Stimulated activated CD4-positive, alpha-beta T cell treated with anti-CD3 and anti-CD28 coated beads, TNF-alpha, amount 100 ng/mL, for 48 hours (primary cell): ENCODE data around the gene POR.
A peak's percentile ranks its signal among the peaks of the same experiment; 100 is the strongest.
"Not testable (repeated sequence)": the region's sequence is repeated elsewhere in the genome, so short reads cannot be mapped to it uniquely, and the experiment has no call there.

ENCODE experiments used
- DNase-seq, 3 donors: peaks; one replicate each; pipeline ENCODE4 v3.0.0-alpha.2; 2020; ENCODE audit warnings: low read depth in 3 of 3

POR gene

DNA sequence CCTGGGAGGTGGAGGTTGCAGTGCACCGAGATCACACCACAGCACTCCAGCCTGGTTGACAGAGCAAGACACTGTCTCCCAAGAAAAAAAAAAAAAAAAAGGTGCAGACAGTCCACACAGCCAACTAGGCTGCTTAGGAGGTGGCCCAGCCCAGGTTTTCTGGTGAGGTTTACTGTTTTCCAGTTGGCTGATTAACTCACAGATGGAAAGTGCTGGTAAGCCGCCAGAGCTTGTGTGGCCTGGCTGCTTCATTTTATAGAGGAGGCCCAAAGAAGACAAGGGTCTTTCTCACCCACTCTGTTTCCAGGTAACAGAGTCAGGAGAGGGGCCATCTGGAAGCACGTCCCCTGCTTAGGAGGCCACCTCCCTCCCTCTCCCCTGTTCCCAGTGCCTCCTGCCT is 29.9 kb upstream of the POR start:
- DNase-seq = no peak

DNA sequence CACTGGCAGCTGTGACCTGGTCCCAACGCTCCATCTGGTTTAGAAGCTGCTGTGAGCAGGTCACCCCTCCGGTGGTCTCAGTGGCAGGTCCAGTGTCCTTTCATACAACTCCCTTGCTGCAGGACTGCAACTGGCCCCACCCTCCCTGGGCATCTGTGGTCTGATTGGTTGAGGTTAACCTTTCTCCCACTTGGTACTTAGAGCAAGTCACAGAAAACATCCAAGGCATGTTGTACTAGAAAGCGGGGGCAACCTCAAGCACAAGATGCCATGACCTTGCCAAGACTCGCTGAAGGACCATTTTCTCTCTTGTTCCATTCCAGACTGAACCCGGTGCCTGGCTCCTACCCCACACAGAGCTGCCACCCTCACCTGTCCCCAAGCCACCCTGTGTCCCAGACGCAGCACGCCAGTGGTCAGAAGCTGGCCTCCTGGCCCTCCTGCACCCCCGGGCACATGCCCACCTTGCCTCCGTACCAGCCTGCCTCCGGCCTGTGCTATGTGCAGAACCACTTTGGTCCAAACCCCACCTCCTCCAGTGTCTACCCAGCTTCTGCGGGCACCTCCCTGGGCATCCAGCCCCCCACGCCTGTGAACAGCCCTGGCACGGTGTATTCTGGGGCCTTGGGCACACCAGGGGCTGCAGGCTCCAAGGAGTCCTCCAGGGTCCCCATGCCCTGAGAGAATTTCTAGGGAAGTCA is 27.1 kb upstream of the POR start:
- no peak for DNase-seq

DNA sequence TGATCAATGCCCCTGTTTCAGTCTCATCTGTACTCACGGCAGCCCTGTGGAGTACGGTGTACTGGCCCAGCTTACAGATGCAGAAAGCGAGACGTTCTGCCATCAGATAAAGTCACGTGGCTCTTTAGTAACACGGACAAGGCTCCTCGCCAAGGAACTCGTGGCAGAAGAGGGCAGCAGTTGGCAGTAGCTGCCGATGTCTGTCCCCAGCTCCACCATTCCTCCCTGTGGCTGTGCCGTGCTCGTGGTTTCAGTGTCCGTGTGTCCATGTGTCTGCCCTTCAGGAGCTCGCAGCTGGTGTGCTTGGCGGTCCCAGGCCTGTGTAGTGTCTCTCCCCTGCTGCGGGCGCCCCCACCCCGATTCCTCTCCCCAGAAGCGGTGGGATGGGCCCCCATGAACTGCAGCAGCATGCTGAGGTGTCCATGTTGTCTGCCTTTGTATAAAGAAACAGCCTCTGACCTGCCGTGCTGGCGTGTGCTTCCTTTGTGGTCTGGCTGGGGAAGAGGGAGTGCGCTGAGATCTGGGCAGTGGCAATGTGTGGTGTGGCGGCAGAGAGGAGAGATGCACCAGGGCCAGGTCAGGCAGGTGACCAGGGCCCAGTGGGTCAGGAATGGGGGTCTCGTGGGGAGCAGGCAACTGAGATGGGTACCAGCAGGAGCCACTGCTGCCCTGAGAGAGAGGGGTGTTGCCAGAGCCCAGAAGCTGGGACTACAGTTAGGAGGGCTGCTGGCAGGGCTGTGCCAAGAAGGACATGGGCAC is 26.3 kb upstream of the POR start:
- DNase-seq = no peak

DNA sequence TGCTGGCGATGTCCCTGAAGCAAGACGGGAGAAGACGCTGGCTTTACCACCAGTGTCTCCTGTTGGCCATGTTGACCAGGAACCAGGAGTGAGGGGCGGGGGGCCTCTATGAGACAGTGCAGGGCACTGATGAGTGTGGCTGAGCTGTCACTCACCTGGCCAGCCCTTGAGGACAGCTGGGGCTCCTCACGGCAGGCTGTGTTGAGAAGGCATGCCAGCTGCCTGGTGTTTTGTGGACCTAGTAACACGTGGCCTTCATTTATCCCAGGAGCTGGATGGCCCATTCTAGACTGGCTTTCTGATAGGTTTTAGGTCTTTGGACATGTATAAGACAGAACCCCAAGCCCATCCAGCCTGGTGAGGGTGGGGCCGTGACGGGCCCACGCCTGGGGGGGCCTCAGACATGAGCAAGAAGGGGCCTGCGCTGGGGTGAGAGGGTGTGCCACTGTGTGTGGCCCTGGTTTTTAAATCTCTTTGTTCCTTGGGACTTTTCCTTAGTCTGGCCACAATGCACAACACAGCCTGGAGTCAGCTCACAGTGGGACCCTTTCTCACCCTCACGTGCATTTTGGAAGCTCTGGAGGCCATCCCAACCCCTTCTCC is 25.6 kb upstream of the POR start:
- DNase-seq = no peak

DNA sequence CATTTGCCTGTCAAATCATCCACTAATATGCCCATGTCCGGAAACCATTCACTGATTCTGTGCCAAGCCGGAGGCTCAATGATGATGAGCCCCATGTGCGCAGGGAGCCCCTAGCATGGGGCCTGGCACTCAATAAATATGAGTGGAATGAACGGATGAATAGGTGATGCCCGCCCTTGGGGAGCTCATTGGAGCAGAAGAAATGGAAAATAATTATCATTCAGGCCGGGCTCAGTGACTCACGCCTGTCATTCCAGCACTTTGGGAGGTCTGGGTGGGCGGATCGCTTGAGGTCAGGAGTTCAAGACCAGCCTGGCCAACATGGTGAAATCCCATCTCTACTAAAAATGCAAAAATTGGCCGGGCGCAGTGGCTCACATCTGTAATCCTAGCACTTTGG is 25.1 kb upstream of the POR start:
- no peak for DNase-seq

DNA sequence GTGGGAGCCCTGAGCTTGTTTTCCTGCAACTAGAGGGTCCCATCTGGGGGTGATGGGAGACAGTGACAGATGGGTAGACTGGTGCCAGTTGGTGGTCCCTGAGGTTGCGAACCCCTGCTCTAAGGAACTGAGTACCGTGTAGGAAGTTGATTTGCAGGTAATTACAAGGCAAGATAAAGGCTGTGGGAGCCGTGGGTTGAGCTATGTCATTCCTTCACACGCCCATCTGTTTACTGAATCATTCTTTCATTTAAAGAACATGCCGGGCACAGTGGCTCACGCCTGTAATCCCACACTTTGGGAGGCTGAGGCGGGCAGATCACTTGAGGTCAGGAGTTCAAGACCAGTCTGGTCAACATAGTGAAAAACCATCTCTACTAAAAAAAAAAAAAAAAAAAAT is 23.7 kb upstream of the POR start:
- not testable (repeated sequence) for DNase-seq

DNA sequence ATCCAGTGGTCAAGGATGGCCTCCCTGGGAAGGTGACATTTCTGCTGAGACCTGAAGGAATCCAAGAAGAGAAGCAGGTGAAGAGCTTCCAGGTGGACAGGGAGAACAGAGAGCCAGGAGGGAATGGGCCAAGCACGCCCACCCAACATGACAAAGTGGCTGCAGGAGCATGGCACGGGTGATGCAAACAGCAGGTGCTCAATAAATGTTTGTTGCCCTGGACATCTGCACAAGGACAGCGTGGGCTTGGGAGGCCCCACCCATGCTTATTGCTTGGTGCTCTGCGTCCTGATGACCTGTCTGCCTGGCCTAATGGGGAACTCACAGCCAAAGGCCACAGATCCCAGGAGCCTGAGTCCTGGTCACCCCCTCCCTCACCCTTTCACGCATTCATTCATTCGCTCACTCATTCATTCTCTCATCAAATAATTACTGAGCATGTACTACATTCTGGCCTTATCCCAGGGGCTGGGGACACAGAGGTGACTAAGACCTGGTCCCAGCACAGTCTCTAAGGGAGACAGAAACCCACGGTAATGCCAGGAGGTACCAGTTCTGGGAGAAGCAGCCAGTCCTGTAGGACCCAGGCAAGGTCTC is 23.0 kb upstream of the POR start:
- DNase-seq = no peak

DNA sequence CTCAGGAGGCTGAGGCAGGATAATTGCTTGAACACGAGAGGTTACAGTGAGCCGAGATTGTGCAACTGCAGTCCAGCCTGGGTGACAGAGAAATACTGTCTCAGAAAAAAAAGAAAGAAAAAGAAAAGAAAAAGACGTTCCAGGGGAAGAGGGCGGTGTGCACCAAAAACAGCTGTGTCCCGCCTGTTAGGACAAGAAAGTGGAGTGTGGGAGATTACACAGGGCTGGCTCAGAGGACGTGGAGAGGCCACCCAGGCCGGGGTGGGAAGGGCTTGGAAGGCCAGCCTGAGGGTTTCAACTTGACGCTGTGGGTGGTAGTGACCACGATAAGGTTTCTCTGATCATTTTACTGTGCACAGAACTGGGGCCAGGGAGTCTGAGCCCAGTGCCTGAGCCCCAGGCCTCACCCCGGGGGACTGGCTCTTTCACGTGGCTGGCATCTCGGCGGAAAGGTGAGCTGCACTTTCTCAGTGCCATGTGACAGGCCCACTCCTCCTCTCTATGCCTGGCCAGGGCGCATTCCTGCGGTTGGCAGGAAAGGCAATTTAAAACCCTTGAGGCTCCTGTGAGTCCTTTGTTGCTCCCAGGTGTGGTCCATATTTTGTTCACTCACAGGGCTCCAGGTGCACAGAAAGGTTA is 22.2 kb upstream of the POR start:
- no peak for DNase-seq

DNA sequence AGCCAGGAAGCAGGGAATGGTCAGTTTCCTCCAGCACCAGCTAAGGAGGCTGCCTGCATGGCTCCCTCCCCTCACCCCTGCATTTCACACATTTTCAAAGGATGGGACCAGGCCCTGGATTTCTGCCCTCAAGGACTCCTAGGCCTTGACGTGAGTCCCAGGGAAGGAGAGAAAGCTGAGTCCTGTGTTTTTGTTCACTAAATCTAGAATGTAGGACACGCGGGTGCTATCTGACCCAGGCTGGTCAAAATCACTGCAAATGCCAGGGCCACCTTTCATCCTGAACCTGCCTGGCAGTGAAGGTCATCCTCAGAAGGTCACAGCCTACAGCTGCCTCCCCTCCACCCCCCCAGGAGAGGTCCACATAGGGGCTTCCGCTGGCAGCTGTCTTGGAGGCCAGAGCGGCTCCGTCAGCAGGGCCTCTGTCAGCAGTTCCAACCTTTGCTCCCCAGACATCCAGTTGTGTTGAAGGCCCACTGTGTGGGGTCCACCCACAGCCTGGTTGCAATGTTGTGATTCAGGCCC is 18.1 kb upstream of the POR start:
- DNase-seq = no peak

DNA sequence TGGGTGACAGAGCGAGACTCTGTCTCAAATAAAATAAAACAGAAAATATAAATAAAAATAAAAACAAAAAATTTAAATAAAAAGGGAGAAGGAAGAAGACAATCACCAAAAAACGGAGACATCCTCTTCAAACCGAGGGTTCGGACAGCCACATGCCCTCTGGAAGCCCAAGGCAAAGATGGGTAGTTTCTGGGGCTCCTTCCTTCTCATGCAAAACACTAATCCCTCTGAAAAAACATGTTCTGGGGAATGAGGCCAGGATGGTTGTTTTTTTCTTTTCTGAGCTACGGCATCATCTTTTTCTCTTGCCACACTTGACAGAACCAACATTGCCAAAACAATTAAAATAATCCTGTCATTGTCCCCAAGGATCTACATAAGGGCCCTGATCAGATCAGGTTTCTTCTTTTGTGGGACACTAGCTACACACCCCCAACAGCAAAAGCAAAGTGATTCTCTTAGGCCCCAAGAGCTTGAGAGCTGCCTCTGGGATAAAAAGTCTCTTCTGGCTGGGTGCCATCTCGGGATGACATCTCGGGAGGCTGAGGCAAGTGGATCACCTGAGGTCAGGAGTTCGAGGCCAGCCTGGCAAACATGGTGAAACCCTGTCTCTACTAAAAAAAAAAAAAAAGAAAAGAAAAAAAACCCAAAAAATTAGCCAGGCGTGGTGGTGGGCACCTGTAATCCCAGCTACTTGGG is 14.2 kb upstream of the POR start:
- no peak for DNase-seq

DNA sequence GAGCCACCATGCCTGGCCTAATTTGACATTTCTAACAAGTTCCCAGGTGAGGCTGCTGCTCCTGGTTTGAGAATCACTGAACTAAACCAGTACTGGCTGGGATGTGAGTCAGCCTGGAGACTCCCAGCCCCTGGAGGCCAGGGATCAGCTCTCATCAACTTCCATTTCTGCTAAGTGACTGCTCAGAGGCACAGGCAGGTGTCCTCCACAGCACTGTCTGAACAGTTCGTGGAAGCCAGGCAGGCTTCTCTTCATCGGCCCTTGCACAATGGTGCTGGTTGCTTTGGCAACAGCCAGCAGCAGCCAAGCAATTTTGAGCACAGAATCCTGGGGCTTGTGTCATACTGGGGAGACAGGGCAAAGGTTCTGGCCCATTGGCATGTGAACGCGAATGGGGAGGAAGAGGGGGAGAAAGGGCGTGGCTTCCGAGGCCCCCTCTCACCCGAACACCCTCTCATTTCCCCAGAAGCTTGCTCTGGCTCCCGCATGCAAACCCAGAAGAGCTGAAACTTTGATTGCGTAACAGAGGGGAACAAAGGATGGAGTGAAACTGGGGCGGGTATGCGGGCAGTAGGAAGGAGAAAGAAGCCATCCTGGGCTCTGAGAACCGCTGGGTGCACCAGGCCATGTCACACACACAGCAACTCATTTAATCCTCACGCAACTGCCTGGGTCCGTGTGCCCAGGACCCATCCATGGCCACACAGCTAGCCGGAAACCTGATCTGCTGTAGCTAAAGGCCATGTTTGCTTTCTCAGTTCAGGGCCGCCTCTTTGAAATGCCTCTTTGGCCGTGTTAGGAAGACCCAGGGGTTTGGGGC is 9.0 kb upstream of the POR start:
- DNase-seq = no peak

DNA sequence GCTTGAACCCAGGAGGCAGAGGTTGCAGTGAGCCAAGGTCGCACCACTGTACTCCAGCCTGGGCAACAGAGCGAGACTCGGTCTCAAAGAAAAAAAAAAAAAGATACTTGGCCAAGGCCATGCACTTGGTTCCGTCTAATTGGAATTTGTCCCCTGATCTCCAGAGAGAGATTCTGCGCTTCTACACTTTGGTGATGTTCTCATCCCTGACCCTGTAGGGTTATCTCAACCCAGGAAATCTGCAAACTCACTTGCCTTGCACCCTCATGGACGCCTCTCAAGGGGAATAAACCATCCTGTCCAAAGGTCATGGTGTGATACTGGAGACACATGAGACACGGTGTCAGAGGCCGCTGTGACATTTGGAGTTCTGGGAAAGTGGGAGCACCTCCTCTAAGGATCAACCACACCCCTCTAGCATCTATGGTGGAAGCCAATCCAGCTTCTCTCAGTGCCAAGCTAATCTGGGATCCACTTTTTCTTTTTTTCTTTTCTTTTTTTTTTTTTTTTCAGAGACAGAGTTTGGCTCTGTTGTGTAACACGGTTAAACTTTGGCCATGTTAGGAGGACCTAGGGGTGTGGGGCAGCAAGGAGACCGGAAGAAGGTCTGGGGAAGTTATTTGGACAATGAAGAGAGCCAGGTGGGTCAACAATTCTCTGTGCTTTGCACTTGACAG is 7.8 kb upstream of the POR start:
- no peak for DNase-seq

DNA sequence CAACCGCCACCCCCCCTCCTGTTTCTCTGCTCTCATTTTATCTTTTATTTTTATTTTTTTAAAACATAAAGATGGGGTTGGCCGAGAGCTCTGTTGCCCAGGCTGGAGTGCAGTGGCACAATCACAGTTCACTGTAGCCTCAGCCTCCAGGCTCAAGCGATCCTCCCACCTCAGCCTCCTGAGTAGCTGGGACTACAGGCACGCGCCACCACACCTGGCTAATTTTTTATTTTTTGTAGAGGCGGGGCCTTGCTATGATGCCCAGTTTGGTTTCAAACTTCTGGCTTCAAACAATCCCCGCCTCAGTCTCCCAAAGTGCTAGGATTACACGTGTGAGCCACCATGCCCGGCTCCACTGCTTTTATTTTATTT is 7.3 kb upstream of the POR start:
- not testable (repeated sequence) for DNase-seq

DNA sequence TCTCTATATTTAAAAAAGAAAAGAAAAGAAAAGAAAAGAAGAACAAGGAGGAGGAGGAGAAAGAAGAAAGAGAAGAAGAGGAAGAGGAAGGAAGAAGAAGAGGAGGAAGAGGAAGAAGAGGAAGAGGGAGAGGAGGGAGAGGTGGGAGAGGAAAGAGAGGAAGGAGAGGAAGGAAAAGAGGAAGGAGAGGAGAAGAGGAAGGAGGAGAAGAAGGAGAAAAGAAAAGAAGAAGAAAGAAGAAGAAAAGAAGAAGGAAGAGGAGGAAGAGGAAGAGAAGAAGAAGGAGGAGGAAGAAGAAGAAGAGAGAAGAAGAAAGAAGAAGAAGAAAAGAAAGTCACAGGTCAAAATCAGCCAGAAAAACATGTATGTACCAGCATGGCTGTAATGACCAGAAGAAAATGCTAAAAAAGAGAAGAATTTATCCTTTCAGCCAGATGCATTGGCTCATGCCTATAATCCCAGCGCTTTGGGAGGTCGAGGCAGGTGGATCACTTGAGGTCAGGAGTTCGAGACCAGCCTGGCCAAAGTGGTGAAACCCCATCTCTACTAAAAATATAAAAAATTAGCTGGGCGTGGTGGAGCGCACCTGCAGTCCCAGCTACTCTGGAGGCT is 5.3 kb upstream of the POR start:
- DNase-seq = no peak

DNA sequence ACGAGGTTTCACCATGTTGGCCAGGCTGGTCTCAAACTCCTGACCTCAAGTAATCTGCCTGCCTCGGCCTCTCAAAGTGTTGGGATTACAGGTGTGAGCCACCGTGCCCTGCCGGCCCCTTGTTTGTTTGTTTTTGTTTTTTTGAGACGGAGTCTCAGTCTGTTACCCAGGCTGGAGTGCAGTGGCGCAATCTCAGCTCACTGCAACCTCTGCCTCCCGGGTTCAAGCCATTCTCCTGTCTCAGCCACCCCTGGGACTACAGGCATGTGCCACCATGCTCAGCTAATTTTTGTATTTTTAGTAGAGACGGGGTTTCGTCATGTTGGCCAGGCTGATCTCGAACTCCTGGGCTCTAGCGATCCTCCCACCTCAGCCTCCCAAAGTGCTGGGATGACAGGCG is 3.8 kb upstream of the POR start:
- DNase-seq = not testable (repeated sequence)

DNA sequence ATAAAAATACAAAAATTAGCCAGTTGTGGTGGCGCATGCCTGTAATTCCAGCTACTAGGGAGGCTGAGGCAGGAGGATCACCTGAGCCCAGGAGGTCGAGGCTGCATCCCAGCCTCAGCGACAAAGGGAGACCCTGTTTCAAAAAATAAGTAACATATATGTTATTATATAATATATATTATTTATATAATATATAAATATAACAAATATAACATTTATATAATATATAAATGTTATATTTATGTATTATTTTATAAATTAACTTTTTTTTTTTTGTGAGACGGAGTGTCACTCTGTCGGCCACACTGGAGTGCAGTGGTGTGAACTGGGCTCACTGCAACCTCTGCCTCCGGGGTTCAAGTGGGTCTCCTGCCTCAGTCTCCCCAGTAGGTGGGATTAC is 1.5 kb upstream of the POR start:
- DNase-seq = no peak

DNA sequence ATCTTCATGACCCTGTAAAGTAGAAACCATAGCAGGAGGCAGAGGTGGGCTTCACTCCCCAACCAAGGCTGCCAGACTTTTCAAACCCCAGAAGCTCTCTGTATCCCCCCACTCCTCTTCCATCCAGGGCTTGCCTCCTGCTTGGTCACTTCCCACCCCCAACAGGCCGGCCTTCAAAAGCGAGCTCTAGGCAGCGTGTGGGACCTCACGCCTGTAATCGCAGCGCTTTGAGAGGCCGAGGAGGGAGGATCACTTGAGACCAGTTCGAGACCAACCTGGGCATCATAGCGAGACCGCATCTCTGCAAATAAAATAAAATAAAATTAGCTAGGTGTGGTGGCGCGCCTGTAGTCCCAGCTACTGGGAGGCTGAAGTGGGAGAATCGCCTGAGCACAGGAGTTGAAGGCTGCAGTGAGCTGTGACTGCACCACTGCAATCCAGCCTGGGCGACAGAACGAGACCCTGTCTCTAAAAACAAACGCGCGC is 743 bp upstream of the POR start:
- DNase-seq = no peak

DNA sequence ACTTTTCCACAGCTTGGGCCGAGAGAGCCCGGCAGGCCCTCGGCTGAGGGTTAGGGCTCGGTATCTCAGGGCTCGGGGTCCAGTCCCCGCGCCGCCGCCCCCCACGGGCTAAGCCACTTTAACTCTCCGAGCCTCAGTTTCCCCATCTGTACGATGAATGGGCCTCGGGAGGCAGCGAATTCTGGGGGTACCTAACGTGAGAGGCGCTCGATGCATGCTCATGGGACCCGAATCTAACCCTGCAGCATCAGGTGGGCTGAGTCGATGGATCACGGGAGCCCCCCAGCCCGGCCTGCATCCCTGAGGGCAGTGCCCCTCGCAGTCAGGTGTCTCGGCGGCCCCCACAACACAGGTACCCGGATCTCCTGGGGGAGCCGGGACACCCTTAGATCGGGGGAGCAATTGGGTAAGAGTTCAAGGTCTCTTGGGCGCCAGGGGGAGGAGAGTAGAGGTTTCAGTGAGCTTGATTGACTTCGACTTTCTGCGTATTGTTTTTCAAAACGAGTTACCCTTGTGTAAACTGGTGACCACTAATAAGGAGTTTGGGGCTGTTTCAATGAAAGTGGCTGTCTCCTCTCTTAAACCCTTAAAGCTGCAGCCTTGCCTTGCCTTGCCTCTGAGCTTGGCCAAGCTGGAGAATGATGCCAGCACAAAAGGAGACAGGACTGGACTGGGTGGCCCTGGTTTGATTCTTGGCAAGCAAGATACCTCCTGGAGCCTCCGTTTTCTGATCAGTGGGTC is 631 bp downstream of the POR start:
- peak in 1 of 3 donors; percentile 5 for DNase-seq

DNA sequence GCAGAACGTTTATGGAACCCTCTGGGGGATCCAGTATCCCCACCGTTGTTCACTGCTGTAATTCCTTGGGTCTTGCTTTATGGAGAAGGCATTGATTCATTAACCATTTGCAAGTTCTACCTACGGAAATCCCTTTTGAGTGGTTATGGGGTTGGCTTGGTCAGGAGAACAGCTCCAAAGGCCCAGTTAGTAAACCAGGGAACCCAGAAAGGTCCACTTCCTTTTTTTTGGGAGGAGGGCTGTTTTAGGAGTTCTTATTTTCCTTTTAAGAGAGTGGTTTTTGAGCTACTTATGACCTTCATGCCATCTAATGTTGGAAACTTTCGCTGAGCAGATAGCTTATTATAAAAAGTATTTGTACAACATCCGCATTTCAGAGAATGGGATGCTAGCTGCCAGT is 1.3 kb downstream of the POR start:
- no peak for DNase-seq
